ENCODE measurements around the gene SESTD1.
A peak's percentile ranks its signal among the peaks of the same experiment; 100 is the strongest.

The SESTD1 gene

GRCh38 chr2:179181002-179181401 is 83.6 kb downstream of the SESTD1 start:
- H3K27me3 ChIP-seq (ENCODE audit: control insufficient read depth, insufficient read depth, low read length) = no peaks in the 10 kb centered on the region
- peaks cover 18% of the 10 kb centered on the region for H3K4me1 ChIP-seq (ENCODE audit: control insufficient read depth, insufficient read depth, low read length)
- no peaks in the 10 kb centered on the region for H3K9me3 ChIP-seq (ENCODE audit: control insufficient read depth, insufficient read depth, low read depth, low read length)
- no peak overlapping the region for H3K4me3 ChIP-seq (ENCODE audit: low read depth, low read length)
- no peak overlapping the region for H3K9ac ChIP-seq (ENCODE audit: low read length)
- H3K27ac ChIP-seq (ENCODE audit: low read depth, low read length) = no peak overlapping the region
- H3K36me3 ChIP-seq (ENCODE audit: control insufficient read depth, insufficient read depth, low read length) = no peaks in the 10 kb centered on the region

GRCh38 chr2:179180242-179180641 is 84.4 kb downstream of the SESTD1 start:
- H3K27me3 ChIP-seq (ENCODE audit: control insufficient read depth, insufficient read depth, low read length) = no peaks in the 10 kb centered on the region
- peak overlapping the region; percentile 63; the same call in 1 of the 2 replicates for H3K27ac ChIP-seq (ENCODE audit: low read depth, low read length)
- H3K36me3 ChIP-seq (ENCODE audit: control insufficient read depth, insufficient read depth, low read length) = no peaks in the 10 kb centered on the region
- peaks cover 18% of the 10 kb centered on the region for H3K4me1 ChIP-seq (ENCODE audit: control insufficient read depth, insufficient read depth, low read length)
- no peak overlapping the region for H3K9ac ChIP-seq (ENCODE audit: low read length)
- H3K9me3 ChIP-seq (ENCODE audit: control insufficient read depth, insufficient read depth, low read depth, low read length) = no peaks in the 10 kb centered on the region
- H3K4me3 ChIP-seq (ENCODE audit: low read depth, low read length) = no peak overlapping the region

- H3K9ac ChIP-seq (ENCODE audit: low read length) = no peak overlapping the region
- peaks cover 18% of the 10 kb centered on the region for H3K4me1 ChIP-seq (ENCODE audit: control insufficient read depth, insufficient read depth, low read length)
- H3K27me3 ChIP-seq (ENCODE audit: control insufficient read depth, insufficient read depth, low read length) = no peaks in the 10 kb centered on the region
- no peaks in the 10 kb centered on the region for H3K9me3 ChIP-seq (ENCODE audit: control insufficient read depth, insufficient read depth, low read depth, low read length)
- peak overlapping the region; percentile 63; the same call in 1 of the 2 replicates for H3K27ac ChIP-seq (ENCODE audit: low read depth, low read length)
- no peak overlapping the region for H3K4me3 ChIP-seq (ENCODE audit: low read depth, low read length)
- no peaks in the 10 kb centered on the region for H3K36me3 ChIP-seq (ENCODE audit: control insufficient read depth, insufficient read depth, low read length)
Measured at GRCh38 chr2:179179719-179180118, 84.9 kb downstream of the SESTD1 start.

GRCh38 chr2:179177694-179178093 is 86.9 kb downstream of the SESTD1 start:
- Histone ChIP-seq H3K4me1 (ENCODE audit: control insufficient read depth, insufficient read depth, low read length) (peaks cover 18% of the 10 kb centered on the region), H3K27me3 (ENCODE audit: control insufficient read depth, insufficient read depth, low read length) (no peaks in the 10 kb centered on the region), H3K9ac (ENCODE audit: low read length) (no peak overlapping the region), H3K27ac (ENCODE audit: low read depth, low read length) (no peak overlapping the region), H3K4me3 (ENCODE audit: low read depth, low read length) (no peak overlapping the region), H3K36me3 (ENCODE audit: control insufficient read depth, insufficient read depth, low read length) (no peaks in the 10 kb centered on the region), H3K9me3 (ENCODE audit: control insufficient read depth, insufficient read depth, low read depth, low read length) (no peaks in the 10 kb centered on the region)

- Histone ChIP-seq H3K4me1 (ENCODE audit: control insufficient read depth, insufficient read depth, low read length) (0 out of 2 replicates have a peak, but pooled peaks cover 5% of the 10 kb centered on the region), H3K9ac (ENCODE audit: low read length) (no peak overlapping the region), H3K36me3 (ENCODE audit: control insufficient read depth, insufficient read depth, low read length) (no peaks in the 10 kb centered on the region), H3K27ac (ENCODE audit: low read depth, low read length) (no peak overlapping the region), H3K27me3 (ENCODE audit: control insufficient read depth, insufficient read depth, low read length) (no peaks in the 10 kb centered on the region), H3K4me3 (ENCODE audit: low read depth, low read length) (no peak overlapping the region), H3K9me3 (ENCODE audit: control insufficient read depth, insufficient read depth, low read depth, low read length) (no peaks in the 10 kb centered on the region)
Measured at GRCh38 chr2:179174240-179174639, 90.4 kb downstream of the SESTD1 start.

- Histone ChIP-seq H3K4me1 (ENCODE audit: control insufficient read depth, insufficient read depth, low read length) (0 out of 2 replicates have a peak, but pooled peaks cover 5% of the 10 kb centered on the region), H3K27ac (ENCODE audit: low read depth, low read length) (no peak overlapping the region), H3K9ac (ENCODE audit: low read length) (no peak overlapping the region), H3K27me3 (ENCODE audit: control insufficient read depth, insufficient read depth, low read length) (no peaks in the 10 kb centered on the region), H3K4me3 (ENCODE audit: low read depth, low read length) (no peak overlapping the region), H3K9me3 (ENCODE audit: control insufficient read depth, insufficient read depth, low read depth, low read length) (no peaks in the 10 kb centered on the region), H3K36me3 (ENCODE audit: control insufficient read depth, insufficient read depth, low read length) (no peaks in the 10 kb centered on the region)
Measured at GRCh38 chr2:179172894-179173293, 91.7 kb downstream of the SESTD1 start.

- no peak overlapping the region for H3K9ac ChIP-seq (ENCODE audit: low read length)
- H3K27me3 ChIP-seq (ENCODE audit: control insufficient read depth, insufficient read depth, low read length) = no peaks in the 10 kb centered on the region
- no peaks in the 10 kb centered on the region for H3K36me3 ChIP-seq (ENCODE audit: control insufficient read depth, insufficient read depth, low read length)
- H3K4me3 ChIP-seq (ENCODE audit: low read depth, low read length) = no peak overlapping the region
- no peak overlapping the region for H3K27ac ChIP-seq (ENCODE audit: low read depth, low read length)
- no peaks in the 10 kb centered on the region for H3K9me3 ChIP-seq (ENCODE audit: control insufficient read depth, insufficient read depth, low read depth, low read length)
- peaks cover 6% of the 10 kb centered on the region; the same call in 1 of the 2 replicates for H3K4me1 ChIP-seq (ENCODE audit: control insufficient read depth, insufficient read depth, low read length)
Measured at GRCh38 chr2:179171371-179171770, 93.3 kb downstream of the SESTD1 start.

- H3K9me3 ChIP-seq (ENCODE audit: control insufficient read depth, insufficient read depth, low read depth, low read length) = no peaks in the 10 kb centered on the region
- H3K36me3 ChIP-seq (ENCODE audit: control insufficient read depth, insufficient read depth, low read length) = no peaks in the 10 kb centered on the region
- no peaks in the 10 kb centered on the region for H3K27me3 ChIP-seq (ENCODE audit: control insufficient read depth, insufficient read depth, low read length)
Measured at GRCh38 chr2:179170901-179171300, 93.7 kb downstream of the SESTD1 start.

GRCh38 chr2:179165356-179166000 is 99.2 kb downstream of the SESTD1 start:
- no peak overlapping the region for H3K4me3 ChIP-seq (ENCODE audit: low read depth, low read length)
- no peak overlapping the region for H3K9ac ChIP-seq (ENCODE audit: low read length)
- H3K27ac ChIP-seq (ENCODE audit: low read depth, low read length) = no peak overlapping the region
- no peaks in the 10 kb centered on the region for H3K9me3 ChIP-seq (ENCODE audit: control insufficient read depth, insufficient read depth, low read depth, low read length)
- no peaks in the 10 kb centered on the region for H3K27me3 ChIP-seq (ENCODE audit: control insufficient read depth, insufficient read depth, low read length)
- 0 out of 2 replicates have a peak, but pooled peaks cover 5% of the 10 kb centered on the region for H3K36me3 ChIP-seq (ENCODE audit: control insufficient read depth, insufficient read depth, low read length)
- H3K4me1 ChIP-seq (ENCODE audit: control insufficient read depth, insufficient read depth, low read length) = peaks cover 15% of the 10 kb centered on the region; the same call in 1 of the 2 replicates

More at GRCh38 chr2:179170901-179171300, 93.7 kb downstream of the SESTD1 start:
- Histone ChIP-seq H3K9ac (ENCODE audit: low read length) (no peak overlapping the region), H3K4me1 (ENCODE audit: control insufficient read depth, insufficient read depth, low read length) (peaks cover 11% of the 10 kb centered on the region; the same call in 1 of the 2 replicates), H3K27ac (ENCODE audit: low read depth, low read length) (no peak overlapping the region), H3K4me3 (ENCODE audit: low read depth, low read length) (no peak overlapping the region)

GRCh38 chr2:179141206-179141605 is 123.4 kb downstream of the SESTD1 start:
- H3K4me1 ChIP-seq (ENCODE audit: control insufficient read depth, insufficient read depth, low read length) = no peaks in the 10 kb centered on the region; the same call in 1 of the 2 replicates
- no peaks in the 10 kb centered on the region for H3K27me3 ChIP-seq (ENCODE audit: control insufficient read depth, insufficient read depth, low read length)
- no peak overlapping the region for H3K9ac ChIP-seq (ENCODE audit: low read length)
- H3K36me3 ChIP-seq (ENCODE audit: control insufficient read depth, insufficient read depth, low read length) = peaks cover 3% of the 10 kb centered on the region
- no peak overlapping the region for H3K27ac ChIP-seq (ENCODE audit: low read depth, low read length)
- no peak overlapping the region for H3K4me3 ChIP-seq (ENCODE audit: low read depth, low read length)
- no peaks in the 10 kb centered on the region for H3K9me3 ChIP-seq (ENCODE audit: control insufficient read depth, insufficient read depth, low read depth, low read length)

- H3K36me3 ChIP-seq (ENCODE audit: control insufficient read depth, insufficient read depth, low read length) = peaks cover 3% of the 10 kb centered on the region
- H3K27me3 ChIP-seq (ENCODE audit: control insufficient read depth, insufficient read depth, low read length) = no peaks in the 10 kb centered on the region
- H3K9ac ChIP-seq (ENCODE audit: low read length) = no peak overlapping the region
Measured at GRCh38 chr2:179140571-179140970, 124.1 kb downstream of the SESTD1 start.

More at GRCh38 chr2:179140571-179140970, 124.1 kb downstream of the SESTD1 start:
- no peak overlapping the region for H3K27ac ChIP-seq (ENCODE audit: low read depth, low read length)
- H3K9me3 ChIP-seq (ENCODE audit: control insufficient read depth, insufficient read depth, low read depth, low read length) = no peaks in the 10 kb centered on the region
- H3K4me3 ChIP-seq (ENCODE audit: low read depth, low read length) = no peak overlapping the region
- no peaks in the 10 kb centered on the region; the same call in 1 of the 2 replicates for H3K4me1 ChIP-seq (ENCODE audit: control insufficient read depth, insufficient read depth, low read length)
